A172 (cell line): Measurements from ENCODE around the gene KLK8. TPM values are rescaled to one million over a fixed set of nuclear protein-coding genes. Genes with fewer than 3 reads are reported as not detected.
"Not testable (repeated sequence)": the region's sequence is repeated elsewhere in the genome, so short reads cannot be mapped to it uniquely, and the experiment has no call there.

Experiments used
- DNase-seq: peaks from one replicate; pipeline ENCODE4 v3.0.0-alpha.2; 2015; ENCODE audit warnings: low spot score
- total RNA-seq: library from RNA; depleted of rRNA; stranded (reverse); fragments of >200 nt; shearing (Covaris generic); gene quantifications from 2 replicates; pipeline ENCODE4 v1.2.3, GENCODE V29; 2014

KLK8 gene
- total RNA-seq, 1 experiment from 2014 or later: not detected

DNA sequence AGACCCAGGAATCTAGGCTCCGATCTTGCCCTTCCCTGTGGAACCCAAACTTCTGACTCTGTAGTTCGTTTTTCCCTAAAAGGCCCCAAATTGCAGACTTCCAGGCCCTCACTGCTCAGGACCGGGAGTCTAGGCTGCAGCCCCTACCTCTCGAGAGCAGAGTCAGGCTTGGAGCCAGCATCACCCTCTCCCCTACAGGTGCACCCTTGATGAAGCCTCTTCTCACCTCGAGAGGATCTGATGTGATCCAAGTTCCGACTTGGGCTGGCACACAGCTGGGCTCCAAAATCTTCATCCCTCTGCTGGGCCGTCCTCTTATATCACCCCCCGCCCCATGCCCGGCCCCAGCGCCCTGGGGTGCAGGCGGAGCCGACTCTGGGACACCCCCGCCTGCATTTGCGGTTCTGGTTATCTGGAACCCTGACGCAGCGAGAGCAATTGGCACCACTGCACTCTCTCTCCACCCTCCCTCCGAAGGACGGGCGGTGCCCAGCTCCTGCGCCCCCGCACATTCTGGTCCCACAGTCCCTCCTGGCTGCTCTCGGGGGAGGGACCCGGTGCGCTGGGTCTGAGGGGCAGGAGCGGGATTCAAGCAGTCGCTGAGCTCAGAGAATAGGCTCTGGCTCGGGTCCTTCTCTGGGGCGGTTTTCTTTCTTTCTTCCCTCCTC lies 17.6 kb downstream of the KLK8 start, which contains the start of gene KLK7:
KLK7 (minus strand) TSS at position 293 of the 668 bp plus-strand sequence. CDS start 1,518 bp downstream, outside the sequence.
- no peak for DNase-seq

- DNase-seq: no peak
Measured at GRCh38 chr19:50982186-50982585, 19.2 kb downstream of the KLK8 start.

- DNase-seq: no peak
Measured at GRCh38 chr19:50981587-50982146, 19.7 kb downstream of the KLK8 start.

GRCh38 chr19:50980208-50980607 lies 21.2 kb downstream of the KLK8 start:
- DNase-seq: no peak

DNA sequence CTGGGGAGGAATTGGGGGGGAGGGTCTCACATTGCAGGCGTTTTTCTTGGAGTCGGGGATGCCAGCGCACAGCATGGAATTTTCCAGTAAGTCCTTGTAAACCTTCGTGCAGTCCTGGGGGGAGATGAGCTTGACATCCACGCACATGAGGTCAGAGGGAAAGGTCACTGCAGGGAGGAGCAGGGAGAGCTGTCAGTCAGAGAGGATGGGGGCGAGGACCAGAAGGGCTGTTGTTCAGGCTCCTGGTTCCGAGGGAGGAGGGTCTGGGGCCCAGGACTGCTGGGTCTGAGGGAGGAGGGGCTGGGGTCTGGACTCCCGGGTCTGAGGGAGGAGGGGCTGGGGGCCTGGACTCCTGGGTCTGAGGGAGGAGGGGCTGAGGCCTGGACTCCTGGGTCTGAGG lies 21.6 kb downstream of the KLK8 start:
- DNase-seq: no peak

DNA sequence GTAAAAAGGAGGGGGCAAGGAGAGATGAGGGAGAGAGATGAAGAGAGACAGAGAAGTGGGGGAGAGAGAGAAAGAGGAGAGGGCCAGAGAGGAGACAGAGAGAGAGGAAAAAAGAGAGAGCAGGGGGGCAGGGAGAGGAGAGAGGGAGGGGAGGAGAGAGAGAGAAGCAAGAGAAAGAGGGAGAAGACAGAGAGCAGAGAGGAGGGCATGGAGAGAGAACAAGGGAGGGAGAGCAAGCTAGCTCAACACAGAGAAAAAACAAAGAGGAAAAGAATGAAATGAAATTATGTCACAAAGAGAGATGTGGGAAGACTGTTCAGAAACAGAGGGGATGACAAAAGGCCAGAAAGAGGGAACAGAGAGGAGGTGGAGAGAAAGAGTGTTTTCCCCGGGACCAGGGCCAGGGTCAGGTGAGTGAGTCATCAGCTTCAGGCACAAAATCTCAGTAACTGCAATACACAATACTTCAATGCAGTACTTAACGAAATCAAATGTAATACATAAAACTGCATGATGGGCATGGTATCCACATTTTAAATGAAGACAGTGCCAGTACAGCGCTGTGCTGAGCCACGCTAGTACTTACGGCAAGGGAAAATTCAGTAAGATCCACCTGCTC lies 22.5 kb downstream of the KLK8 start:
- no peak for DNase-seq

DNA sequence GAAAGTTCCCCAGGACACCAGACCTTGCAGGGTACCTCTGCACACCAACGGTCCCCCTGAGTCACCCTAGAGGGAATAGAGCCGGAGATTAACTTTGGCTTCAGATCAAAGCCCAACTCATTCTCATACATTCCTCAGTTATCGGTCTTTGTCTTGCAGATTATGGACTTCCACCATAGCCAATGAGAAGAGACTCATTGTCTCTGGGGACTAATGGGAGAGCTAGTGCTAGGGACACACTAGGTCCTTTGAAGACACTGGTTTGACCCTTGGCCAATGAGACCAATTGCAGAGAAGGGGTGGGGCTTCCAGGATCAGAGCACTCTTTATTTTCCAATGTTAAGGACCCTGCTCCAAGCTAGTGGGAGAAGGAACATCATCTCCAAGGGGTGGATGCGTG lies 23.8 kb downstream of the KLK8 start:
- DNase-seq: no peak

DNA sequence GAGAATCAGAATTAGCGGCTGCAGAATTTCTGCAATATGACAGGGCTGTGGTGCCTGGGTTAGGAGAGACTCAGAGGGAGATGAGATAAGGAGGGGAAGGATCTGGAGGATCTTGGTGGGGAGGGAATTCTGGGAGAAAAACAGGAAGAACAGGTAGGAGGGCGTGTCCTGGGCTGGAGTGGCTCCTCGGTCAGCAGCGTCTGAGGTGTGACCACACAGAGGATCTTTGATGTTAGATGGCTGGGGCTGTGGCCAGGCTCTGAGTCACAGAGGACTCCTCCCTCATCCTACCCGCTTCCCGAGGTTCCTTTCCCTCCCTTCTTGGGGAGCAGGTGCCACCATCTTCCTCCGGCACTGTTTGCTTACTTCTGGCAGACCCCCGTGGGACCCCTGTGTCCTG lies 25.6 kb downstream of the KLK8 start:
- DNase-seq: peak; percentile 62

GRCh38 chr19:50974702-50975556 lies 26.5 kb downstream of the KLK8 start:
- no peak for DNase-seq

- DNase-seq: no peak
Measured at GRCh38 chr19:50972795-50973376, 28.5 kb downstream of the KLK8 start.

DNA sequence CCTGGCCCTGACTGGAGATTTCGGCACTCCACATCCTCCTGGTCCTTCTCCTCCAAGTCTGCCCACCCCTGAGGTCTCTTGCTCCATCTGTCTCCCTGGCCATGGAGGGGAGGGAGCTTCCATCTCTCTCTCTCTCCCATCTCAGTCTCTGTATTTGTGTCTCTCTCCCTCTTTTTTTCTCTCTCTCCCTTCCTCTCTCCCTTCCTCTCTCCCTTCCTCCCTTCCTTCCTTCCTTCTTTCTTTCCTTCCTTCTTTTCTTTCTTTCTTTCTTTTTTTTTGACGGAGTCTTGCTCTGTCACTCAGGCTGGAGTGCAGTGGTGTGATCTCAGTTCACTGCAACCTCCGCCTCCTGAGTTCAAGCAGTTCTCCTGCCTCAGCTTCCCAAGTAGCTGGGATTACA lies 31.6 kb downstream of the KLK8 start:
- not testable (repeated sequence) for DNase-seq

DNA sequence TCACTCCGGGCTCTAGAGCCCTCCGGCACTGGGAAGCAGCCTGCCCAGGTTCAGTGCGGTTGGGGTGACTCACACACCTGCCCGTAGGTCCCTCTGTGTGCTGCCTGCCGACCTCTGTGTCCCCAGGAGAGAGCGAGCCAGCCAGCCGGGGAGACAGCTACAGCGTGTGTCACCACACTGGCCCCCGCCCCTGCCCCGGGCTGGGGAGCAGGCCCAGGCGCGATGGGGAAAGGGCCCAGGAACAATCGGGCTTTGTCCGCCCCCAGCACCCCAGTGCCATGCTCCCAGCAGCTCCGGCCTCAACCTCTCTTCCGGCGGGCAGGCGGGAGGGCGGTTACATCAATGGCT lies 32.0 kb downstream of the KLK8 start, which contains the start of gene KLK6:
KLK6 (minus strand) TSS at position 179 of the 348 bp plus-strand sequence. CDS start 1,487 bp downstream, outside the sequence.
- DNase-seq: no peak

- DNase-seq: no peak
Measured at GRCh38 chr19:50968716-50969412, 32.5 kb downstream of the KLK8 start.

- DNase-seq: peak; percentile 3
Measured at GRCh38 chr19:50967929-50968715, 33.3 kb downstream of the KLK8 start.

DNA sequence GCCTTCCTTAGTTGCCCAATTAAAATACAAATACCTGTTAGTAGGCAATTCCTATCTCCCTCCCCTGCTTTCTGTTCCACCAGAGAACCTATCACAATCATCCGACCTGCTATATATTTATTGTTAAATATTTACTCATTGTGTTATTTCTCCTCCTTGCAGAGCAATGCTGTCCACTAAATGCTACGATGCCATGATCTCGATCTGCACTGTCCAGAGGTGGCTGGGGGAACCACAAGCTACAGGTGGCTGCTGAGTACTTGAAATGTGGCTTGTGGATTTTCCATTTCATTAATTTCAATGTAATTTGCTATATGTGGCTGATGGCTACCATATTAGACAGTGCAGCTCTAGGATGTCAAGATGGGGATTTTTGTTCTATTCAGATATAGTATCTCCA lies 37.1 kb downstream of the KLK8 start:
- DNase-seq: no peak

DNA sequence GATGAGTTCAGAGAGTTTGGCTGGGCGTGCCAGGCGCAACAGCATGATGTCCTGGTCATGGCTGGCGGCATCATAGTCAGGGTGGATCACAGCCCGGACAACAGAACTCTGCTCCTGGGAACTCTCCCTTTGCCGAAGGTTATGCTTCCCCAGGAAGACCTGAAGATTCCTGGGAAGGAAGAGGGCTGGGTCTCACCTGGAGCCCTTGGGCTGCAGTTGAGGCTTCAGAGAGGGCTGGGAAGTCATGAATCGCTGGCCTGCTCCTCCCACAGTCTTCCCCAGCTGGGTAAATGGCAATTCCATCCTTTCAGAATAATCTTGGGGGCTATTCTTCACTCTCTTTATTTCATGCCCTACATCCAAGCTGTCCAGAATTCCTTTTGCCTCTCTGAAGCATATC lies 38.0 kb downstream of the KLK8 start:
- DNase-seq: no peak

DNA sequence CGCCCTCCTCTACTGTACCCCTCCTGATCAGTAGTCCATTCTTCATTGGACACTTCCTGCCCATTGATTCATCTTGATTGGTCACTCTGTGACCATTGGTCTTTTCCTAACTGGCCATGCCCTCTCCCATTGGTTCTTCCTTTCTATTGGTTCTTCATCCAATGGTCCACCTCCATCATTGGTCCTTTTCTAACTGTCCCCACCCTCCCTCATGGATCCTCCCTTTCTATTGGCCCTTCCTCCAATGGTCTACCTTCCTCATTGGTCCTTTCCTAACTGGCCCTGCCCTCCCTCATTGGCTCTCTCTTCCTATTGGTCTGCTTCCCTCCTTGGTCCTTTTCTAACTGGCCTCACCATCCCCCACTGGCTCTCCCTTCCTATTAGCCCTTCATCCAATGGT lies 39.2 kb downstream of the KLK8 start:
- no peak for DNase-seq

GRCh38 chr19:50959731-50960500 lies 41.5 kb downstream of the KLK8 start:
- DNase-seq: no peak

DNA sequence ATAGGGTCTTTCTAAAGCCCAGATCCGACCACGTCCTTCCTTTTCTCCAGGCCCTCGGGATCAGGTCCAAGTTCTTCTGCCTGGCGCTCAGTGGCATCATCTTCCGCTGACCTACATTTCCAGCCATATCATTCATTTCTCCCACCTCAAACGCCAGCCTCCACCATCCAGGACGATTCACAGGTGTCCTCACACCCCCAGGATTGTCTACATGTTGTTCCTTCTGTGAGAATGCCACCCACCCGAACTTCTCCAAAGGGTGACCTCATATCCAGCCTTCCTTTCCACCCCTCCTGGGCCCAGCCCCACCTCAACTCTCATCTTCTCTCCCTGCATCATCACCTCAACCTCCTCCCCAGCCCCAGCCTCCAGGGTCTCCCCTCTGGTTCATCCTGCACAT lies 43.8 kb downstream of the KLK8 start:
- no peak for DNase-seq

DNA sequence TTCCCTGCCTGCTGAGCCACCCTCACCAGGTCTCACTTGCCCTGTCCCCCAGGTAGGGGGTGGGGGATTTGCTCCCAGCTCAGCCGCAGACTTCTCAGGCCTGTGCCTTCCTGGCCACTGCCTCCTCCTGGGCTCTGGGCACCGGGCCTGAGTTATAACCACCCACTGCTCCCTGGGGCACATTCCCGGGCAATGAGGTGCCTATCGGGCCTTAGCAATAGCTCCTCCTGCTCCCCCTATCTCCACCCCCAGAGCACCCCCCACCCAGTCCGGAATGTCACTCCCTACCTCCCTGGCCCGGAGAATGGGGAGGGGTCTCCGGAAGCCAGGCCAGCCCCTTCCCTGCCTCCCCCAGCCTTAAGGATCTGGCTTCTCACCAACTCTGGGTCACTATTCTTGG lies 48.5 kb downstream of the KLK8 start, which contains the start of gene KLK5:
KLK5 (minus strand) TSS at position 129 of the 400 bp plus-strand sequence. CDS start 381 bp downstream, outside the sequence.
- no peak for DNase-seq
